ENCODE data around the gene LTBP1.

Gene LTBP1

GRCh38 chr2:33272001-33272400, 325.2 kb downstream of the LTBP1 start:
- peak; percentile 31 for DNase-seq (ENCODE audit: low read depth)

GRCh38 chr2:33273479-33273878, 326.7 kb downstream of the LTBP1 start:
- DNase-seq (ENCODE audit: low read depth): no peak

- DNase-seq (ENCODE audit: low read depth): no peak
Measured at GRCh38 chr2:33274524-33274923, 327.8 kb downstream of the LTBP1 start.

GRCh38 chr2:33275689-33276444, 329.1 kb downstream of the LTBP1 start:
- peak; percentile 98 for DNase-seq (ENCODE audit: low read depth)

GRCh38 chr2:33277002-33277426, 330.3 kb downstream of the LTBP1 start:
- no peak for DNase-seq (ENCODE audit: low read depth)

- no peak for DNase-seq (ENCODE audit: low read depth)
Measured at GRCh38 chr2:33278245-33278943, 331.6 kb downstream of the LTBP1 start.

GRCh38 chr2:33284287-33284686, 337.5 kb downstream of the LTBP1 start:
- DNase-seq (ENCODE audit: low read depth): no peak

GRCh38 chr2:33287507-33288005, 340.8 kb downstream of the LTBP1 start:
- DNase-seq (ENCODE audit: low read depth): no peak

- DNase-seq (ENCODE audit: low read depth): no peak
Measured at GRCh38 chr2:33288011-33288410, 341.3 kb downstream of the LTBP1 start.

- no peak for DNase-seq (ENCODE audit: low read depth)
Measured at GRCh38 chr2:33289961-33290360, 343.2 kb downstream of the LTBP1 start.

GRCh38 chr2:33291278-33292013, 344.7 kb downstream of the LTBP1 start:
- DNase-seq (ENCODE audit: low read depth): peak; percentile 56

- no peak for DNase-seq (ENCODE audit: low read depth)
Measured at GRCh38 chr2:33292063-33292462, 345.3 kb downstream of the LTBP1 start.

- DNase-seq (ENCODE audit: low read depth): no peak
Measured at GRCh38 chr2:33292981-33293595, 346.3 kb downstream of the LTBP1 start.

- peak; percentile 56 for DNase-seq (ENCODE audit: low read depth)
Measured at GRCh38 chr2:33298233-33298632, 351.5 kb downstream of the LTBP1 start.

GRCh38 chr2:33301355-33301754, 354.6 kb downstream of the LTBP1 start:
- no peak for DNase-seq (ENCODE audit: low read depth)

- DNase-seq (ENCODE audit: low read depth): no peak
Measured at GRCh38 chr2:33302348-33302747, 355.6 kb downstream of the LTBP1 start.

GRCh38 chr2:33304032-33304864, 357.5 kb downstream of the LTBP1 start:
- DNase-seq (ENCODE audit: low read depth): no peak

GRCh38 chr2:33307659-33308270, 361.0 kb downstream of the LTBP1 start:
- DNase-seq (ENCODE audit: low read depth): no peak

GRCh38 chr2:33312355-33312754, 365.6 kb downstream of the LTBP1 start:
- DNase-seq (ENCODE audit: low read depth): no peak

GRCh38 chr2:33313039-33313438, 366.3 kb downstream of the LTBP1 start:
- no peak for DNase-seq (ENCODE audit: low read depth)

- DNase-seq (ENCODE audit: low read depth): no peak
Measured at GRCh38 chr2:33314541-33314940, 367.8 kb downstream of the LTBP1 start.
